GM12875 (cell line): Measurements from ENCODE around the gene CPLX3.

Experiments
- H3K4me3 ChIP-seq: one replicate; pipeline ENCODE4 v1.5.1; 2011; ENCODE audit warnings: low read depth, low read length, control low read depth
- CTCF ChIP-seq: IDR thresholded peaks from 2 replicates; pipeline ENCODE4 v1.5.1; 2011; ENCODE audit warnings: low read depth, mild to moderate bottlenecking, control low read depth, inconsistent platforms, low read length, moderate library complexity, borderline replicate concordance; ENCODE audit not compliant: insufficient read depth

Gene CPLX3

GRCh38 chr15:74867466-74868038 lies 41.1 kb downstream of the CPLX3 start:
- no peak for TF ChIP-seq CTCF
- no peak overlapping the region for H3K4me3 ChIP-seq

GRCh38 chr15:74868059-74868458 lies 41.6 kb downstream of the CPLX3 start:
- no peak overlapping the region for H3K4me3 ChIP-seq
- no peak for TF ChIP-seq CTCF

- no peak for TF ChIP-seq CTCF
Measured at GRCh38 chr15:74869372-74869725, 42.9 kb downstream of the CPLX3 start.

DNA sequence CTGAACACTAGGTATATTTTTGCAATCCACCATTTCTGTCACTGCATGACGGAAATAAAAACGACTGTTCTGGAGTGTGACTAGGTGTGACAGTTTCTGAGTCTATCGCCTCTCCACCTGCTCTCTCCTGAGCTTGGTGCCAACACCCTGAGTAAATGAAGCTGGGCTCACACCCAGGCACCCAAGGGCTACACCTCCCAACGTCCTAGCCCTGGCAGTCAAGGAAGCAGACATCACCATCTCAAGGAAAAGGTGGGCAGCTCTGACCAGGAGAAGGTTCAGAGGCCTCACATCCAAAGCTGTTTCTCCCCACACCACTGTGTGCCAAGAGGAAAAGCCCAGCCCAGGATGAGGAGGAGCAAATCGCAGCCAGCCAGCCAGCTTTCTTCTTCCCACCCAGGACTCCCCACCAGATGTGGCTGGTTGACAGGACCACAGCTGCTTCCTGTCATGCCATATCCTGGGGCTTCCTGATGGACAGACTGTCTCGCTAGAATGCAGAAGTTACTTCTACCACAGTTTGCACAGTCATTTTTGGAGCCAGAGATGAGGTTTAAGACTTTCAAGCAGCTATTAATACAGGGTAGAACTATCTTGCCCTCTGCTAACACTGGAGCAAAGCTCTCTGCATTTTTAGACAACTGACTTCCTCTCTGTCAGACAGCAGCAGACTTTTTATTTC lies 43.4 kb downstream of the CPLX3 start:
- peak overlapping the region; percentile 55 for H3K4me3 ChIP-seq

More at GRCh38 chr15:74869372-74869725, 42.9 kb downstream of the CPLX3 start:
- H3K4me3 ChIP-seq, result peak overlapping the region; percentile 55

GRCh38 chr15:74870436-74871215 lies 44.2 kb downstream of the CPLX3 start:
- TF ChIP-seq CTCF, result no peak
- H3K4me3 ChIP-seq, result peak overlapping the region; percentile 51

More for the DNA sequence above, 43.4 kb downstream of the CPLX3 start:
- no peak for TF ChIP-seq CTCF

- H3K4me3 ChIP-seq, result peak overlapping the region; percentile 88
- no peak for TF ChIP-seq CTCF
Measured at GRCh38 chr15:74872702-74873035, 46.2 kb downstream of the CPLX3 start.

DNA sequence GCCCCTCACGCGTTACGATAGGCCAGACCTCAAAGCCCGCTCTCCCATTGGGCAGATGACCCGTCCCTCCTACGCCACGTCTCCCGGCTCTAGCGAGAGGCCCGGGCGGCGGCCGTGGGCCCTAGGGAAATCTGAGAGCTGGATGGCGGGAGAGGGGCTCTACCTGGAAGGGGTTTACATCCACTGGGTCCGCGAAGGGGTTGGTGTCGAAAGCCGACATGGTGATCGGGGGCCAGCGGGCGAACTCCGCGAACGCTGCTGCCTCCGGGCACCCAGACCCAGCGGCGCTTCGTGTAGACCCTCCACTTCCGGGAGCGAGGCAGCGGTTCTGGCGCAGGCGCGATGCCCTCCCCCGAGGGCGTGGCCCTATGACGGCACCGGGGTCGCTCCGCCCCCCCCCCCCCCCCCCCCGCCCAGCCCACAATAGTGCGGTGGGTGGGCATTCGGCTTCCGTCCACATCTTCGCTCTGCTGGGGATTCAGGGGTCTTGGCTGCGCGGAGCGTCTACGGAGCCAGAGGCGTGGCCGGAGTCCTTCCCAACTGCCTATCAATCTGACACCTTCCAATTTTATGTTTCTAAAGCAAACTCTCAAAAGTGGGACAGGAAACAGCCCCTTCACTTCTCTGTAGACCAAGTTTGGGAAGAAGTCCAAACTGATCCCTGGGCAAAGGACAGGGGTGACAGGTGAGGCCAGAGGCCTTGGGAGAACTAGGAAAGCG lies 46.8 kb downstream of the CPLX3 start, which contains the start of gene SCAMP2:
TSS of gene SCAMP2 (minus strand) at position 330 of the 720 bp plus-strand sequence. CDS start at position 220, 110 bp downstream.
- no peak for TF ChIP-seq CTCF

More for the DNA sequence above, 46.8 kb downstream of the CPLX3 start, which contains the start of gene SCAMP2:
- peak within 1 kb of the TSS; percentile 88 for H3K4me3 ChIP-seq
